Right lobe of liver (tissue), 6 donors: ENCODE data around the gene EIF2B2. TPM values are rescaled to one million over a fixed set of nuclear protein-coding genes. Genes with fewer than 3 reads are reported as not detected.

Experiments
- ATAC-seq, 4 donors: fragments of 200-7000 bp; cut with Tn5 transposase; one replicate each; pipeline ENCODE4 v1.9.1; 2020; ENCODE audit warnings: mild to moderate bottlenecking in 4 of 4, moderate library complexity in 4 of 4
- DNase-seq, 3 donors: peaks; one replicate each; pipeline ENCODE4 v3.0.0-alpha.2; 2020
- H3K27ac ChIP-seq, 3 donors: fragments of 200-600 bp; one replicate each; pipeline ENCODE4 v1.8.0; 2022
- H3K27me3 ChIP-seq, 2 donors: fragments of 200-600 bp; one replicate each; pipeline ENCODE4 v1.8.0; 2022
- H3K36me3 ChIP-seq, 4 donors: fragments of 200-600 bp; sonication (generic) in 1 of 4; one replicate each; pipeline versions ENCODE4 v1.5.1 to v1.8.0; 2017 to 2022; ENCODE audit warnings: control low read depth in 1 of 4
- H3K4me1 ChIP-seq, 4 donors: fragments of 200-600 bp; sonication (generic) in 1 of 4; one replicate each; pipeline versions ENCODE4 v1.5.1 to v1.8.0; 2017 to 2022; ENCODE audit warnings: control low read depth in 1 of 4
- H3K4me3 ChIP-seq, 3 donors: fragments of 200-600 bp; one replicate each; pipeline ENCODE4 v1.8.0; 2022
- H3K9me3 ChIP-seq, 4 donors: fragments of 200-600 bp; sonication (generic) in 1 of 4; one replicate each; pipeline versions ENCODE4 v1.5.1 to v1.8.0; 2017 to 2022; ENCODE audit warnings: control low read depth in 1 of 4
- POLR2A ChIP-seq: fragments of 450-650 bp; IDR thresholded peaks from one replicate; pipeline ENCODE4 v1.6.1; 2017; ENCODE audit warnings: antibody characterized with exemption, mild to moderate bottlenecking
- WGBS: methylation state at CpG from one replicate; pipeline ENCODE4 v1.1.6; 2018; ENCODE audit warnings: low coverage, low lambda C conversion rate; ENCODE audit not compliant: insufficient coverage; ENCODE audit errors: missing lambda C conversion rate; 5-methylcytosine and 5-hydroxymethylcytosine counted together
- intact Hi-C, 2 donors: fragments of 100-400 bp; cut with DNase I; formaldehyde crosslinking; loops; one replicate each; pipeline versions ENCODE4 v1.11.2 to v1.14.1; 2022
- long read RNA-seq: library from polyadenylated mRNA; unstranded; transcript quantifications from one replicate; pipeline ENCODE4 v2.0.0, GENCODE V29; 2019
- total RNA-seq, 6 experiments: library from RNA; depleted of rRNA in 2 of 6; stranded (reverse); fragments of >200 nt in 2 of 6; fragmentation: NEBNext Ultra II Directional in 3 of 6; extraction: Animal tissue kit (Norgen Biotek cat#: 25700) in 3 of 6; gene quantifications; one replicate each; pipeline versions ENCODE4 v1.1.0 to v1.2.4, GENCODE V29; 2016 to 2023
- TF ChIP-seq, protein P1 (sequence below), 4 donors: fragments of 200-600 bp in 3 of 4; fragments of 450-650 bp in 1 of 4; IDR thresholded peaks; one replicate each; pipeline versions ENCODE4 v1.5.1 to v1.8.0; 2016 to 2022; ENCODE audit warnings: antibody characterized with exemption in 4 of 4, mild to moderate bottlenecking in 2 of 4
- donor health status: DM: no; HTN: yes; CAD: no.
- donor health status: DM: no; HTN: no; CAD: no.
- donor health status: DM: no; HTN: no; CAD: no.
- donor health status: DM: no; HTN: yes; CAD: no.
- donor health status: DM: no; HTN: yes; CAD: no.

EIF2B2 gene
- total RNA-seq = 10 to 100 TPM; 16.1 to 37.5 (median 20.1) TPM
- long read RNA-seq, full-length matches to known transcripts = 5 of 5 reads
- long read RNA-seq, partial matches to known transcripts = 0 of 5 reads
- long read RNA-seq, other reads (novel, unspliced or antisense) = 0 of 5 reads

- intact Hi-C loops = no loop called here
- H3K4me1 ChIP-seq = peaks cover 0 to 9% (median 4%) of the 10 kb centered on the region in 4 donors
- H3K27ac ChIP-seq = peak within 1 kb of the TSS; percentile 17 to 70 (median 56)
- no peaks in the 10 kb centered on the region for H3K9me3 ChIP-seq
- TF ChIP-seq, protein P1, sequence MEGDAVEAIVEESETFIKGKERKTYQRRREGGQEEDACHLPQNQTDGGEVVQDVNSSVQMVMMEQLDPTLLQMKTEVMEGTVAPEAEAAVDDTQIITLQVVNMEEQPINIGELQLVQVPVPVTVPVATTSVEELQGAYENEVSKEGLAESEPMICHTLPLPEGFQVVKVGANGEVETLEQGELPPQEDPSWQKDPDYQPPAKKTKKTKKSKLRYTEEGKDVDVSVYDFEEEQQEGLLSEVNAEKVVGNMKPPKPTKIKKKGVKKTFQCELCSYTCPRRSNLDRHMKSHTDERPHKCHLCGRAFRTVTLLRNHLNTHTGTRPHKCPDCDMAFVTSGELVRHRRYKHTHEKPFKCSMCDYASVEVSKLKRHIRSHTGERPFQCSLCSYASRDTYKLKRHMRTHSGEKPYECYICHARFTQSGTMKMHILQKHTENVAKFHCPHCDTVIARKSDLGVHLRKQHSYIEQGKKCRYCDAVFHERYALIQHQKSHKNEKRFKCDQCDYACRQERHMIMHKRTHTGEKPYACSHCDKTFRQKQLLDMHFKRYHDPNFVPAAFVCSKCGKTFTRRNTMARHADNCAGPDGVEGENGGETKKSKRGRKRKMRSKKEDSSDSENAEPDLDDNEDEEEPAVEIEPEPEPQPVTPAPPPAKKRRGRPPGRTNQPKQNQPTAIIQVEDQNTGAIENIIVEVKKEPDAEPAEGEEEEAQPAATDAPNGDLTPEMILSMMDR (IDR thresholded peaks at IDR 0.05) = peak in 2 of 4 donors; percentile 6 to 24
- peak; percentile 47 for TF ChIP-seq POLR2A
- peaks cover 0 to 22% (median 12%) of the 10 kb centered on the region in 4 donors for H3K36me3 ChIP-seq
- 1% methylated on average over 29 of the region's 66 CpGs for WGBS
- H3K4me3 ChIP-seq = peak within 1 kb of the TSS; percentile 78 to 88 (median 87)
- ATAC-seq (peak; percentile 99 to 100 (median 100)), DNase-seq (peak; percentile 97 to 98 (median 98))
- H3K27me3 ChIP-seq = no peaks in the 10 kb centered on the region
These were observed at the start of gene EIF2B2 for GRCh38 chr14:75002392-75003249. TSS of gene EIF2B2 (plus strand) at chr14:75002921. CDS start at chr14:75002991, 70 bp downstream.

GRCh38 chr14:74953686-74954085 is 49.0 kb upstream of the EIF2B2 start:
- Histone ChIP-seq H3K4me3 (peak overlapping the region in 1 of 3 donors; percentile 48), H3K9me3 (no peaks in the 10 kb centered on the region), H3K4me1 (peaks cover 0 to 4% (median 0%) of the 10 kb centered on the region in 4 donors), H3K27ac (no peak overlapping the region), H3K36me3 (no peaks in the 10 kb centered on the region), H3K27me3 (no peaks in the 10 kb centered on the region)
- no peak for TF ChIP-seq POLR2A
- TF ChIP-seq, protein P1 (IDR thresholded peaks at IDR 0.05) = no peak
- no peak for ATAC-seq
- no peak for DNase-seq
- intact Hi-C loops = no loop called here
- WGBS = no CpG with 5 or more reads among the region's 5 CpGs

DNA sequence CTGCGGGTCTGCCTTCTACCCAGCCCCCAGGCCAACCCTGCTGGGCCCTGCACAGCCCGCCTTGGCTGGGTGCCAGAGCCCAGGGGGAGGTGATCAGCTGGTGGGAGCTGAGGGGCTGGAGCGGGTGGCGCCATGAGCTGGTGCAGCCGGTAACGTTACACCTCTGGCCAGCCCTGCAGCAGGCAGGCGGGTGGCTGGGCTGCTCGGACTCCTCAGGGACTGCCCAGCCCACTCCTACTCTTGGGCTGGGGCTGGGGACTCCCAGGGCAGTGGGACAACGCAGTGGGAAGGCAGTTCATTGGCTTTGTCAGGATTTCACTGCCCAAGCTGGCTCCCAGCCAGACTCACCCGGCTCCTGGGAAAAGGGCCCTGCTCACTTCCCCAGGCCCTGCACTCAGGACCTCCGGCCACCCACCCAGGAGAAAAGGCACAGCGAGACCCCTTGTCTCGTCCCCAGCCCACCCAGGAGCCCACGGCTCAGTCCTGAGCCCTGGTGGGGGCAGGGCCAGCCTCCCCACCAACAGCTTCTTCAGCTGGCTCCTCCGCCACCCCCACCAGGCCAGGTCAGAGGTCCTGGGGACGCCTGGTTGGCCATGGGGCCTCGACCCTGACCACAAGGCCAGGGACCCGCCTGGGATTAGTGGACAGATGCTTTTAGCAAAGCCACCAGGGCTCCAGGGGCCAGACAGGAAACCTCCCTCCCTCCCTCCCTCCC is 48.3 kb upstream of the EIF2B2 start:
- Histone ChIP-seq H3K27me3 (no peaks in the 10 kb centered on the region), H3K4me3 (peak overlapping the region in 2 of 3 donors; percentile 47 to 48), H3K4me1 (peaks cover 0 to 4% (median 0%) of the 10 kb centered on the region in 4 donors), H3K36me3 (no peaks in the 10 kb centered on the region), H3K27ac (no peak overlapping the region), H3K9me3 (no peaks in the 10 kb centered on the region)
- TF ChIP-seq, protein P1 (IDR thresholded peaks at IDR 0.05) = no peak
- no peak for TF ChIP-seq POLR2A
- no CpG with 5 or more reads among the region's 18 CpGs for WGBS
- intact Hi-C loops = no loop called here
- ATAC-seq = no peak
- no peak for DNase-seq

DNA sequence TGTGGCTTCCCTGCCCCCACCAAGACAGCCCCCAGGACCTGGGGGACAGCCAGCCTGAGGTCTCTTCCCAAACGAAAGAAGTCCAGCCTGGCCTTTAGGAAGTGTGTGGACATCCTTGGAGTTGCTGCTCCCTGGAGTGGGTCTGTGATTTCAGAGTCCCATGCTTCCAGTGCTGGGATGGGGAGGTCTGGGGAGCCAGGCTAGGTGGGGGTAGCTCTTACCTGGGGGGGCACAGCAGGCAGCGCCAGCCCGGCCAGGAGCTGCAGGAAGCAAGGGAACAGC is 47.8 kb upstream of the EIF2B2 start:
- WGBS = 7% methylated on average over 3 of the region's 3 CpGs
- Histone ChIP-seq H3K9me3 (no peaks in the 10 kb centered on the region), H3K36me3 (no peaks in the 10 kb centered on the region), H3K27ac (no peak overlapping the region), H3K4me1 (peaks cover 0 to 4% (median 0%) of the 10 kb centered on the region in 4 donors), H3K4me3 (peak overlapping the region; percentile 32 to 48 (median 47)), H3K27me3 (no peaks in the 10 kb centered on the region)
- intact Hi-C loops = no loop called here
- TF ChIP-seq POLR2A = no peak
- TF ChIP-seq, protein P1 (IDR thresholded peaks at IDR 0.05) = no peak
- ATAC-seq = no peak
- DNase-seq = no peak
